Upper lobe of left lung (tissue), 6 donors: Measurements from ENCODE around the gene TMEM176B. TPM values are rescaled to one million over a fixed set of nuclear protein-coding genes. Genes with fewer than 3 reads are reported as not detected.

Experiments
- ATAC-seq, 2 donors: fragments of 200-7000 bp; cut with Tn5 transposase; one replicate each; pipeline ENCODE4 v1.9.1; 2022; ENCODE audit warnings: mild to moderate bottlenecking in 2 of 2, moderate library complexity in 2 of 2; ENCODE audit not compliant: low FRiP score in 2 of 2
- DNase-seq, 2 donors: peaks; one replicate each; pipeline ENCODE4 v3.0.0-alpha.2; 2019 to 2020
- H3K27ac ChIP-seq, 4 donors: fragments of 200-600 bp; sonication (generic); one replicate each; pipeline ENCODE4 v1.5.1; 2016 to 2019
- H3K27me3 ChIP-seq, 4 donors: fragments of 200-600 bp; sonication (generic); one replicate each; pipeline ENCODE4 v1.5.1; 2017 to 2019
- H3K36me3 ChIP-seq, 4 donors: fragments of 200-600 bp; sonication (generic); one replicate each; pipeline ENCODE4 v1.5.1; 2016 to 2019
- H3K4me1 ChIP-seq, 4 donors: fragments of 200-600 bp; sonication (generic); one replicate each; pipeline ENCODE4 v1.5.1; 2018 to 2019
- H3K4me3 ChIP-seq, 4 donors: fragments of 200-600 bp; sonication (generic); one replicate each; pipeline ENCODE4 v1.5.1; 2017 to 2019; ENCODE audit warnings: mild to moderate bottlenecking in 2 of 4, moderate library complexity in 1 of 4
- H3K9me3 ChIP-seq, 4 donors: fragments of 200-600 bp; sonication (generic); one replicate each; pipeline ENCODE4 v1.5.1; 2018 to 2019
- CTCF ChIP-seq, 6 experiments: fragments of 450-650 bp in 4 of 6; fragments of 200-600 bp in 2 of 6; sonication (generic) in 2 of 6; IDR thresholded peaks; one replicate each; pipeline ENCODE4 v1.5.1; 2016 to 2019; ENCODE audit warnings: antibody characterized with exemption in 6 of 6
- EP300 ChIP-seq, 4 donors: sonication (generic); formaldehyde crosslinking; IDR thresholded peaks; one replicate each; pipeline ENCODE4 v1.5.1; 2017; ENCODE audit warnings: antibody characterized with exemption in 4 of 4, control low read depth in 2 of 4
- POLR2A ChIP-seq, 4 donors: fragments of 450-650 bp; IDR thresholded peaks; one replicate each; pipeline ENCODE4 v1.5.1; 2016 to 2017; ENCODE audit warnings: antibody characterized with exemption in 4 of 4, mild to moderate bottlenecking in 2 of 4
- POLR2AphosphoS5 ChIP-seq, 2 donors: sonication (generic); formaldehyde crosslinking; IDR thresholded peaks; one replicate each; pipeline ENCODE4 v1.5.1; 2017; ENCODE audit warnings: antibody characterized with exemption in 2 of 2
- WGBS, 2 donors: methylation state at CpG; one replicate each; pipeline ENCODE4 v1.1.5; 2017 to 2018; 5-methylcytosine and 5-hydroxymethylcytosine counted together
- total RNA-seq, 6 donors: library from RNA; depleted of rRNA in 4 of 6; stranded (reverse); fragments of >200 nt in 4 of 6; gene quantifications; one replicate each; pipeline versions ENCODE4 v1.1.0 to v1.2.1, GENCODE V29; 2016 to 2021
- donor health status: DM: no; HTN: no; CAD: no; lungs with moderate emphysema.
- donor health status: DM: no; HTN: yes; CAD: no; lungs with severe emphysema.

Gene TMEM176B
- total RNA-seq, 6 donors from 2014 or later = 10.5 to 82.8 (median 27.4) TPM

- WGBS, 2 donors = 47 to 51% methylated on average over 10 of the region's 10 CpGs
- Histone ChIP-seq H3K36me3 (peaks cover 0 to 2% (median 0%) of the 10 kb centered on the region in 4 donors), H3K9me3 (no peaks in the 10 kb centered on the region), H3K27ac (peak overlapping the region; percentile 71 to 83 (median 72)), H3K4me1 (peaks cover 20 to 45% (median 37%) of the 10 kb centered on the region in 4 donors), H3K4me3 (no peak overlapping the region), H3K27me3 (no peaks in the 10 kb centered on the region)
- DNase-seq = no peak
- TF ChIP-seq CTCF (IDR thresholded peaks at IDR 0.05) (no peak), EP300 (IDR thresholded peaks at IDR 0.05) (no peak), POLR2AphosphoS5 (IDR thresholded peaks at IDR 0.05) (no peak), POLR2A (IDR thresholded peaks at IDR 0.05) (no peak)
- ATAC-seq = peak; percentile 42 to 73
Measured at GRCh38 chr7:150787321-150788281, 12.6 kb downstream of the TMEM176B start.

DNA sequence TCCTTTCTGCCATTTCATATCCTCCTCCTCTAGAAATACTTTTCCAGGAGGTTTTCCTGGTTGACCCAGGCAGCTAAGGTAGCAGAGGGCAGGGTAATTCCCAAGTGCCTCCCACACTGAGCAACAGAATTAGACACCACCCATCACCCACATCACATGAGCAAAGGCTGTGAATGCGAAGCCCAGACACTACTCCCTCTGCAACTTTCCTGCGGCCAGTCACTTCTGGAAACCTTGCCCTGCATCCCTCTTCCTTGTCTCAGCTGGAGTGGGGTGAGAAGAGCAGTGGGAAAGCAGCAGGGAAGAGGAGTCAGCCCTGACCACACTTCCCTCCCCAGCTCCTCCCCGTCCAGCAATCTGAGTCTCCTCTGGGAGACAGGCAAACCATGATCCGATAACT, 15.2 kb downstream of the TMEM176B start:
- no peaks in the 10 kb centered on the region for H3K27me3 ChIP-seq
- peak overlapping the region; percentile 48 to 83 (median 69) for H3K27ac ChIP-seq
- H3K4me3 ChIP-seq = no peak overlapping the region
- TF ChIP-seq POLR2A (IDR thresholded peaks at IDR 0.05) (peak in 1 of 4 donors; percentile 40), CTCF (IDR thresholded peaks at IDR 0.05) (no peak), EP300 (IDR thresholded peaks at IDR 0.05) (no peak)
- DNase-seq (no peak), ATAC-seq (peak in 1 of 2 donors; percentile 14)
- WGBS, 2 donors = 57% methylated on average over 4 of the region's 4 CpGs
- H3K36me3 ChIP-seq = no peaks in the 10 kb centered on the region
- H3K4me1 ChIP-seq = peaks cover 20 to 46% (median 44%) of the 10 kb centered on the region in 4 donors
- H3K9me3 ChIP-seq = no peaks in the 10 kb centered on the region

GRCh38 chr7:150784120-150784736, 15.9 kb downstream of the TMEM176B start:
- 44 to 56% methylated on average over 9 of the region's 9 CpGs for WGBS, 2 donors
- TF ChIP-seq POLR2AphosphoS5 (IDR thresholded peaks at IDR 0.05) = no peak
- no peak for TF ChIP-seq CTCF (IDR thresholded peaks at IDR 0.05)
- no peak for TF ChIP-seq EP300 (IDR thresholded peaks at IDR 0.05)
- TF ChIP-seq POLR2A (IDR thresholded peaks at IDR 0.05) = no peak
- Histone ChIP-seq H3K4me1 (peaks cover 20 to 46% (median 44%) of the 10 kb centered on the region in 4 donors), H3K27me3 (no peaks in the 10 kb centered on the region), H3K4me3 (no peak overlapping the region), H3K9me3 (no peaks in the 10 kb centered on the region), H3K27ac (peak overlapping the region in 3 of 4 donors; percentile 35 to 71 (median 67)), H3K36me3 (no peaks in the 10 kb centered on the region)
- ATAC-seq (no peak), DNase-seq (no peak)

GRCh38 chr7:150781961-150782360, 18.2 kb downstream of the TMEM176B start:
- no peaks in the 10 kb centered on the region for H3K36me3 ChIP-seq
- H3K27ac ChIP-seq = no peak overlapping the region
- DNase-seq (no peak), ATAC-seq (no peak)
- 95 to 98% methylated on average over 2 of the region's 2 CpGs for WGBS, 2 donors
- no peak overlapping the region for H3K4me3 ChIP-seq
- H3K4me1 ChIP-seq = peaks cover 8 to 32% (median 26%) of the 10 kb centered on the region in 4 donors
- H3K9me3 ChIP-seq = no peaks in the 10 kb centered on the region
- TF ChIP-seq CTCF (IDR thresholded peaks at IDR 0.05) (no peak), POLR2AphosphoS5 (IDR thresholded peaks at IDR 0.05) (no peak), EP300 (IDR thresholded peaks at IDR 0.05) (no peak), POLR2A (IDR thresholded peaks at IDR 0.05) (no peak)
- no peaks in the 10 kb centered on the region for H3K27me3 ChIP-seq
